Trophoblast cell (in vitro differentiated cells and primary cell): ENCODE data around the gene RAET1L.
"Not testable (repeated sequence)": the region's sequence is repeated elsewhere in the genome, so short reads cannot be mapped to it uniquely, and the experiment has no call there.

ENCODE experiments used
- DNase-seq, 2 donors: peaks; one replicate each; pipeline ENCODE4 v3.0.0-alpha.2; 2016
- H2AFZ ChIP-seq: 2 replicates; pipeline ENCODE4 v1.6.1; 2013; ENCODE audit warnings: low read length, moderate library complexity, mild to moderate bottlenecking; ENCODE audit not compliant: insufficient read depth, poor library complexity
- H2AK5ac ChIP-seq: 2 replicates; pipeline ENCODE4 v1.6.1; 2013; ENCODE audit warnings: mild to moderate bottlenecking, low read length
- H2BK120ac ChIP-seq: 2 replicates; pipeline ENCODE4 v1.6.1; 2013; ENCODE audit warnings: low read length, mild to moderate bottlenecking, moderate library complexity; ENCODE audit not compliant: insufficient read depth, poor library complexity
- H2BK12ac ChIP-seq: 2 replicates; pipeline ENCODE4 v1.6.1; 2013; ENCODE audit warnings: mild to moderate bottlenecking, low read length, moderate library complexity
- H2BK5ac ChIP-seq: 2 replicates; pipeline ENCODE4 v1.6.1; 2013; ENCODE audit warnings: low read length, low read depth, moderate library complexity, mild to moderate bottlenecking; ENCODE audit not compliant: poor library complexity
- H3K14ac ChIP-seq: 2 replicates; pipeline ENCODE4 v1.6.1; 2013; ENCODE audit warnings: mild to moderate bottlenecking, low read length
- H3K18ac ChIP-seq: 2 replicates; pipeline ENCODE4 v1.6.1; 2013; ENCODE audit warnings: mild to moderate bottlenecking, low read length
- H3K23ac ChIP-seq: 2 replicates; pipeline ENCODE4 v1.6.1; 2013; ENCODE audit warnings: low read length
- H3K27ac ChIP-seq: 2 replicates; pipeline ENCODE4 v1.5.1; 2013; ENCODE audit warnings: low read depth, mild to moderate bottlenecking, inconsistent platforms, low read length, moderate library complexity
- H3K27me3 ChIP-seq: 2 replicates; pipeline ENCODE4 v1.6.1; 2013; ENCODE audit warnings: inconsistent platforms, mild to moderate bottlenecking, low read length, moderate library complexity; ENCODE audit not compliant: insufficient read depth
- H3K36me3 ChIP-seq, 2 experiments: 1 replicate in 1 of 2; 2 replicates in 1 of 2; pipeline ENCODE4 v1.6.1; 2013; ENCODE audit warnings: low read length in 2 of 2, mild to moderate bottlenecking in 2 of 2, moderate library complexity in 1 of 2; ENCODE audit not compliant: insufficient read depth in 2 of 2, control insufficient read depth in 1 of 2
- H3K4ac ChIP-seq: 2 replicates; pipeline ENCODE4 v1.6.1; 2013; ENCODE audit warnings: low read depth, mild to moderate bottlenecking, low read length, moderate library complexity
- H3K4me1 ChIP-seq, 2 experiments: 1 replicate in 1 of 2; 2 replicates in 1 of 2; pipeline ENCODE4 v1.6.1; 2013; ENCODE audit warnings: low read length in 2 of 2, mild to moderate bottlenecking in 2 of 2, moderate library complexity in 1 of 2; ENCODE audit not compliant: insufficient read depth in 2 of 2, control insufficient read depth in 1 of 2
- H3K4me2 ChIP-seq: 2 replicates; pipeline ENCODE4 v1.6.1; 2013; ENCODE audit warnings: inconsistent platforms, mild to moderate bottlenecking, low read length, moderate library complexity
- H3K4me3 ChIP-seq: 2 replicates; pipeline ENCODE4 v1.5.1; 2013; ENCODE audit warnings: mild to moderate bottlenecking, low read depth, low read length, inconsistent platforms
- H3K79me1 ChIP-seq: one replicate; pipeline ENCODE4 v1.6.1; 2013; ENCODE audit warnings: low read length
- H3K79me2 ChIP-seq: 2 replicates; pipeline ENCODE4 v1.6.1; 2013; ENCODE audit warnings: low read length, mild to moderate bottlenecking; ENCODE audit not compliant: control insufficient read depth, insufficient read depth, poor library complexity
- H3K9ac ChIP-seq: 2 replicates; pipeline ENCODE4 v1.6.1; 2013; ENCODE audit warnings: mild to moderate bottlenecking, low read length
- H3K9me3 ChIP-seq: 2 replicates; pipeline ENCODE4 v1.6.1; 2013; ENCODE audit warnings: low read depth, mild to moderate bottlenecking, control low read depth, inconsistent platforms, low read length; ENCODE audit not compliant: insufficient read depth
- H4K12ac ChIP-seq: 2 replicates; pipeline ENCODE4 v1.6.1; 2013; ENCODE audit warnings: low read depth, mild to moderate bottlenecking, low read length, moderate library complexity
- H4K8ac ChIP-seq: 2 replicates; pipeline ENCODE4 v1.6.1; 2013; ENCODE audit warnings: low read depth, mild to moderate bottlenecking, low read length, moderate library complexity
- H4K91ac ChIP-seq: one replicate; pipeline ENCODE4 v1.6.1; 2013; ENCODE audit warnings: low read depth, mild to moderate bottlenecking, low read length, moderate library complexity
- WGBS: extraction: QIAGEN DNeasy Blood & Tissue Kit; methylation state at CpG from one replicate; pipeline ENCODE4 v1.1.7; 2013; ENCODE audit warnings: missing lambda C conversion rate; ENCODE audit not compliant: insufficient read length, insufficient coverage; ENCODE audit errors: extremely low coverage; 5-methylcytosine and 5-hydroxymethylcytosine counted together

The RAET1L gene

DNA sequence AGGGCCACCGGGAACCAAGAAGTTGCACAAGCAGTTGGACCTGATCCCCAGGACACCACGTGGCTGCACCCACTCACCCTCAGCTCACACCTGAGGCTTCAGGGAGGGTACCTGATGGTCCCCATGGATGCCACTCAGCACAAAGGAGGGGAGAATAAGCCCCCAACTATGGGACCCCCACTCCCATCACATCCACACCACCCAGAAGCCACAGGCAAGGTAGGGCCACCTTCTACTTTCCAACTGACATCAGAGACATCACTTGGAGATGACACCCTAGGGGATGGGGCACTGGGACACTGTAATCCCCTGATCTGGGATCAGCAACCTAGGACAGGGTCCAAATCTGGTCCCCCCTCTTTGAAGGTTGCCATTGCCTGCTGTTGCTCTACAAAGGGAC lies 1.3 kb downstream of the RAET1L start:
- H3K79me1 ChIP-seq, H3K9ac ChIP-seq, H4K8ac ChIP-seq, H3K27ac ChIP-seq, H2BK12ac ChIP-seq, H2BK5ac ChIP-seq, H3K36me3 ChIP-seq, H3K4me3 ChIP-seq, H2AK5ac ChIP-seq, H3K4me2 ChIP-seq, H3K79me2 ChIP-seq, H3K23ac ChIP-seq, H2AFZ ChIP-seq, H4K91ac ChIP-seq, H3K18ac ChIP-seq, H3K4ac ChIP-seq, H3K27me3 ChIP-seq, H3K14ac ChIP-seq, H4K12ac ChIP-seq, DNase-seq, H2BK120ac ChIP-seq, H3K4me1 ChIP-seq, H3K9me3 ChIP-seq: not testable (repeated sequence)
- no CpG with 5 or more reads among the region's 2 CpGs for WGBS

DNA sequence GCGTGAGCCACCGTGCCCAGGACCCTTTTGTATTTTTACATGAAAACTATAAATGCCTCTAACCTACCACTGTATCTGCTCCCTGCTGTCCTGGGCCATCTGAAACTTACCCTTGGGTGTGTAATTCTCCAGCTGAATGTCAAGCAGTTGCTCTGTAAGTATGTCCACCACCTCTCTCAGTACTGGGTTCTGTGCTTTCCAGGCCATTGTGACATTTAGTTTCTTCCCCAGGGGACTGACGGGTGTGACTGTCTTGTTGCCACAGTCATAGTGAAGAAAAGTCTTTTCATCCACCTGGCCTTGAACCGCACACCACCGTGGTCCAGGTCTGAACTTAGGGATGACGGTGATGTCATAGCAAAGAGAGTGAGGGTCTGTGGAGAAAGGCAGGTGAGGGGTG lies 3.5 kb downstream of the RAET1L start:
- H2BK5ac ChIP-seq, H2AK5ac ChIP-seq, H3K9me3 ChIP-seq, H2BK12ac ChIP-seq, H3K9ac ChIP-seq, H3K79me1 ChIP-seq, H3K36me3 ChIP-seq, H3K18ac ChIP-seq, DNase-seq, H2AFZ ChIP-seq, H3K27me3 ChIP-seq, H3K14ac ChIP-seq, H4K91ac ChIP-seq, H2BK120ac ChIP-seq, H4K12ac ChIP-seq, H3K4ac ChIP-seq, H3K79me2 ChIP-seq, H3K4me1 ChIP-seq, H3K23ac ChIP-seq, H4K8ac ChIP-seq, H3K4me3 ChIP-seq, H3K4me2 ChIP-seq, H3K27ac ChIP-seq: not testable (repeated sequence)
- no CpG with 5 or more reads among the region's 6 CpGs for WGBS

DNA sequence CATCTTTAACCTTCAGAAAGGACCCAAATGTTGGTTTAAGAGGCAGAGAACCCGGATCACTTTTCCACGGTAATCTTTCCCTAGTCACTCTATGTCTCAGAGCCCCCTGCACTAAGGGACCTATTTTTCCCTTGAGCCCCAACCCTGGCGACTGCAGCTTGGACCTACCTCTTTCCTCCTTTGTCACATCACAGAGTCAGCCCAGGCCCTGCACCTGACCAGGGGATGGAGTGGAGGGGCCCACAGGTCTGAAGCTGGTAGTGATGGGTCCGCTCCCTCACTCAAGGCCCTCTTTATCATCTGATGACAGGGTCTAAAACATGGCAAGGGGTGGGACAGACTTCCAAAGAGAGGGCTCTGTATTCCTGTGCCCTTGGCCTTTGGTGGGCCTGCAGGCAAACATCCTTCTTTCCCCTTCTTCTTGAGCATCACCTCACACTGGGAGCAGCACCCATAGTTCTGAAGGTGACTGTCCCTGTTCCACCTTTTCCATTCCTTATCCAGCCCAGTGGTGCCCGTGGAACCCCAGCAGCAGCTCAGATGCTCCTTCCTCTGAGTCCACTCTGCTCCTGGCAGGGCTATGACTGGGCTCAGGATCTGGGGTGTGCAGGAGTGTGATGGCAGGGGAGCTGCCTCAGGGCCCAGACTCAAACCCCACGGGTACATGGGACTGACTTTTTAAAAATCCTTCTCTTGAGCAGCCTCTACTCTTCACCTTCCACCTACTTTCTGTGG lies 6.3 kb downstream of the RAET1L start:
- peaks cover 15% of the 10 kb centered on the region for H3K27me3 ChIP-seq

DNA sequence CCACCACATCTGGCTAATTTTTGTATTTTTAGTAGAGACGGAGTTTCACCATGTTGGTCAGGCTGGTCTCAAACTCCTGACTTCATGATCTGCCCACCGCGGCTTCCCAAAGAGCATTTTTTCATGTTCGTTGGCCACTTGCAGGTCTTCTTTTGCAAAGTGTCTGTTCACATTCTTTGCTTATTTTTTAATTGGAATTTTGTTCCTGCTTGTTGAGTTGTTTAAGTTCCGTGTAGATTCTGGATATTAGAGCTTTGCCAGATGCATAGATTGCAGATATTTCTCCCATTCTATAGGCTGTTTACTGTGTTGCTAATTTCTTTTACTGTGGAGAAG lies 8.2 kb downstream of the RAET1L start:
- not testable (repeated sequence) for H3K4me1 ChIP-seq, H4K12ac ChIP-seq, H3K79me1 ChIP-seq, H3K14ac ChIP-seq, H3K9ac ChIP-seq, H3K4me3 ChIP-seq, H2BK12ac ChIP-seq, H4K91ac ChIP-seq, H2BK120ac ChIP-seq, H4K8ac ChIP-seq, H3K18ac ChIP-seq, H3K36me3 ChIP-seq, H3K9me3 ChIP-seq, H3K79me2 ChIP-seq, H3K4ac ChIP-seq, H3K4me2 ChIP-seq, H3K23ac ChIP-seq, H3K27ac ChIP-seq, H2AFZ ChIP-seq, H2BK5ac ChIP-seq, H2AK5ac ChIP-seq, DNase-seq
- H3K27me3 ChIP-seq: peaks cover 23% of the 10 kb centered on the region
- no CpG with 5 or more reads among the region's 5 CpGs for WGBS

More for the DNA sequence above, 6.3 kb downstream of the RAET1L start:
- WGBS: no CpG with 5 or more reads among the region's 6 CpGs
- Histone ChIP-seq H3K79me2 (no peaks in the 10 kb centered on the region), H2AFZ (no peak overlapping the region), H2BK5ac (no peak overlapping the region), H3K18ac (no peak overlapping the region), H2BK120ac (no peak overlapping the region), H2BK12ac (no peak overlapping the region), H3K14ac (no peak overlapping the region), H3K4me1 (no peaks in the 10 kb centered on the region), H4K12ac (no peak overlapping the region), H4K8ac (no peak overlapping the region), H3K9ac (no peak overlapping the region), H3K4me3 (no peak overlapping the region), H3K36me3 (no peaks in the 10 kb centered on the region), H3K4me2 (no peak overlapping the region), H3K79me1 (no peaks in the 10 kb centered on the region), H3K4ac (no peak overlapping the region), H4K91ac (no peak overlapping the region), H3K9me3 (no peaks in the 10 kb centered on the region), H2AK5ac (no peak overlapping the region), H3K27ac (no peak overlapping the region), H3K23ac (no peak overlapping the region)
- DNase-seq: no peak
